Mammary epithelial cell (primary cell): ENCODE measurements around the gene HIPK4.

ENCODE experiments used
- CTCF ChIP-seq, 2 donors: IDR thresholded peaks in 1 of 2; conservative IDR thresholded peaks in 1 of 2; 2 replicates each; pipeline ENCODE4 v1.5.1; 2011 to 2012; ENCODE audit warnings: inconsistent platforms in 2 of 2, low read length in 2 of 2, mild to moderate bottlenecking in 2 of 2, control low read depth in 1 of 2, low read depth in 1 of 2; ENCODE audit not compliant: insufficient read depth in 1 of 2; ENCODE audit errors: extremely low read depth in 1 of 2
- EZH2 ChIP-seq: IDR thresholded peaks from 2 replicates; pipeline ENCODE4 v1.6.1; 2012; ENCODE audit warnings: low read length, inconsistent platforms, borderline replicate concordance

DNA sequence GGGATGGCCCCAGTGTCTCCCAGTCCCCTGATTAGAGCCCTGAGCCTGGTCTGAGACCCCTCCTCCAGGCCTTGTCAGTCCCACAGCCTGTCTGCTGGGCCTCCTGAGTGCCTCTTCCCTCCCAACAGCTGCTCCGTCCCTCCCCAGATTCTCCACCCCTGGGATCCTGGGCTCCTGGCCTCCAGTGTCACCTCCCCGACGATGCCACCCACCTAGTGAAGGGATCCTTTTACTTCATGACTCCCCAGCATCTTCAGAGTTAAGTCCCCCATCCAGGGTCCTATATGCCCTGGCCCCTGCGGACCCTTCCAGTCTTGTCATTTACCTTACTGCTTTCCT is 27.6 kb upstream of the HIPK4 start:
- no peak for TF ChIP-seq CTCF (conservative IDR thresholded peaks at IDR 0.05 in 1 of 2, IDR thresholded peaks at IDR 0.05 in 1 of 2; ENCODE audit: extremely low read depth in 1 of 2, insufficient read depth in 1 of 2, low read depth in 1 of 2, low read length in 2 of 2)
- no peak for TF ChIP-seq EZH2
